GM20000 (cell line): ENCODE data around the gene MCCD1.

Experiments used
- DNase-seq: peaks from one replicate; pipeline ENCODE4 v3.0.0; 2012; ENCODE audit warnings: low spot score
- CTCF ChIP-seq: IDR thresholded peaks from 2 replicates; pipeline ENCODE4 v1.5.1; 2012; ENCODE audit warnings: mild to moderate bottlenecking, control low read depth; ENCODE audit errors: extremely low read depth, missing control alignments

The MCCD1 gene

GRCh38 chr6:31548544-31548873 lies 19.7 kb downstream of the MCCD1 start:
- TF ChIP-seq CTCF: no peak
- no peak for DNase-seq

- DNase-seq: peak; percentile 71
- peak; percentile 88 for TF ChIP-seq CTCF
These were observed 22.6 kb downstream of the MCCD1 start for GRCh38 chr6:31551371-31551770.

- no peak for DNase-seq
- TF ChIP-seq CTCF: no peak
These were observed 27.5 kb downstream of the MCCD1 start for GRCh38 chr6:31556307-31556706.

- DNase-seq: no peak
- no peak for TF ChIP-seq CTCF
These were observed 28.9 kb downstream of the MCCD1 start for GRCh38 chr6:31557443-31558317.

- TF ChIP-seq CTCF: no peak
- no peak for DNase-seq
These were observed 29.5 kb downstream of the MCCD1 start for GRCh38 chr6:31558318-31558625.

- peak; percentile 77 for DNase-seq
- TF ChIP-seq CTCF: no peak
These were observed 30.1 kb downstream of the MCCD1 start for GRCh38 chr6:31558631-31559500.

- no peak for TF ChIP-seq CTCF
- DNase-seq: no peak
These were observed 30.8 kb downstream of the MCCD1 start for GRCh38 chr6:31559606-31559957.
